ENCODE results near the gene SCFD1. TPM values are rescaled to one million over a fixed set of nuclear protein-coding genes. Genes with fewer than 3 reads are reported as not detected.

Gene SCFD1
- total and polyA plus RNA-seq, 10 donors: 45.7 to 105 (median 74.4) TPM

DNA sequence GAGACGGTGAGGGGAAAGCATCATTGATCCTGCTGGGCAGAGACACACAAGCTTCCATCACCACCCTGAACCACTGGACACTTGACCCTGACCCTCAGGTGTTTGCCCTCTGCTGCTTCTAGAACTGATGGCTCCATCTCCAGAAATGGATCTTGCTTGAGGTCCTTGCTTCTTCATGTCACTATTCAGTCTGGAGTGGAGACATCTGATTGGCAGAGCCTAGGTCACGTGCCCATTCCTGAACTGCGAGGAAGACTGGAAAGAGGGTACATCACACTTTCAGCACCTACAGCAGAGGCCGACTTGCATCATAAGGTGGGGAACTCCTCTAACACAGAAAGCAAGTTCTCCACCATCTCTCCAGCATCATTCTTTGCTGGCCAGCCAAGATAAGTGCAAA, 145.5 kb downstream of the SCFD1 start:
- no peaks in the 10 kb centered on the region for H3K36me3 ChIP-seq
- DNase-seq: no peak
- H3K9me3 ChIP-seq: peaks cover 9 to 22% (median 19%) of the 10 kb centered on the region in 8 donors
- no peak overlapping the region for H3K27ac ChIP-seq
- no peak for TF ChIP-seq CTCF (IDR thresholded peaks at IDR 0.05 in 8 of 11, conservative IDR thresholded peaks at IDR 0.05 in 3 of 11)
- no peak for TF ChIP-seq POLR2A (IDR thresholded peaks at IDR 0.05)
- TF ChIP-seq POLR2AphosphoS5 (IDR thresholded peaks at IDR 0.05): no peak
- 89 to 93% (median 92%) methylated on average over 4 of the region's 4 CpGs for WGBS, 5 donors
- intact Hi-C loops (cut with DNase I; ENCODE audit: low total_unique reads): no loop called here
- H3K27me3 ChIP-seq (replicated peaks in 1 of 7): no peaks in the 10 kb centered on the region
- H3K4me1 ChIP-seq: no peaks in the 10 kb centered on the region
- no peak overlapping the region for H3K4me3 ChIP-seq

DNA sequence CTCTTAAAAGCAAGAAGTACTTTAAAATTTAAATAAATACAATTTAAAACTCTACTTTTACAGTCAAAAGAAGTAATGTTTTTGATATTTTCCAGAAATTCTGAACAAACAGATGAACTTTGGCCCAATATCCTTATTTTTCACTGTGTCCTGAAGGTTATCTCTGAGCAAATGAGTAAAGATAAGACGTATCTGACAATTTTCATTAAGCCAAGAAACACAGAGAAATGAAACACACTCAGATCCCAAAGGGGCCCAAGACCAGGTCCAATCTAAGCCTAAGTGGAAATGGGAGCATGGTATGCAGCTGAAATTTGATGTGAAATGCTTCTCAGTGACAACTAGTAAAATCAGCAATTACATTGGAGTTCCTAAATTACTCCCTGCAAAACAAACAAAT, 146.7 kb downstream of the SCFD1 start:
- Histone ChIP-seq H3K4me1 (no peaks in the 10 kb centered on the region), H3K4me3 (no peak overlapping the region), H3K9me3 (peaks cover under 1 to 11% (median 8%) of the 10 kb centered on the region in 8 donors), H3K27ac (no peak overlapping the region), H3K36me3 (no peaks in the 10 kb centered on the region), H3K27me3 (replicated peaks in 1 of 7) (no peaks in the 10 kb centered on the region)
- intact Hi-C loops (cut with DNase I; ENCODE audit: low total_unique reads): no loop called here
- 71 to 86% (median 75%) methylated on average over 1 of the region's 1 CpG for WGBS, 5 donors
- no peak for DNase-seq
- TF ChIP-seq POLR2A (IDR thresholded peaks at IDR 0.05) (no peak), CTCF (IDR thresholded peaks at IDR 0.05 in 8 of 11, conservative IDR thresholded peaks at IDR 0.05 in 3 of 11) (no peak), POLR2AphosphoS5 (IDR thresholded peaks at IDR 0.05) (no peak)

GRCh38 chr14:30770376-30770775, 148.3 kb downstream of the SCFD1 start:
- DNase-seq: no peak
- Histone ChIP-seq H3K27me3 (replicated peaks in 1 of 7) (no peaks in the 10 kb centered on the region), H3K9me3 (no peaks in the 10 kb centered on the region), H3K4me1 (no peaks in the 10 kb centered on the region), H3K36me3 (no peaks in the 10 kb centered on the region), H3K27ac (no peak overlapping the region), H3K4me3 (no peak overlapping the region)
- 71 to 88% (median 84%) methylated on average over 6 of the region's 6 CpGs for WGBS, 5 donors
- intact Hi-C loops (cut with DNase I; ENCODE audit: low total_unique reads): no loop called here
- TF ChIP-seq CTCF (IDR thresholded peaks at IDR 0.05 in 8 of 11, conservative IDR thresholded peaks at IDR 0.05 in 3 of 11) (no peak), POLR2A (IDR thresholded peaks at IDR 0.05) (no peak), POLR2AphosphoS5 (IDR thresholded peaks at IDR 0.05) (no peak)

GRCh38 chr14:30771595-30771994, 149.5 kb downstream of the SCFD1 start:
- Histone ChIP-seq H3K27me3 (replicated peaks in 1 of 7) (no peaks in the 10 kb centered on the region), H3K4me1 (no peaks in the 10 kb centered on the region), H3K27ac (no peak overlapping the region), H3K9me3 (no peaks in the 10 kb centered on the region), H3K36me3 (no peaks in the 10 kb centered on the region), H3K4me3 (no peak overlapping the region)
- WGBS, 5 donors: 77 to 83% (median 79%) methylated on average over 5 of the region's 5 CpGs
- TF ChIP-seq POLR2AphosphoS5 (IDR thresholded peaks at IDR 0.05) (no peak), CTCF (IDR thresholded peaks at IDR 0.05 in 8 of 11, conservative IDR thresholded peaks at IDR 0.05 in 3 of 11) (no peak)
- intact Hi-C loops (cut with DNase I; ENCODE audit: low total_unique reads): no loop called here
- no peak for DNase-seq

Data from spleen (tissue), 11 donors.